ENCODE results near the gene ADAM15.

ADAM15 gene, protein sequence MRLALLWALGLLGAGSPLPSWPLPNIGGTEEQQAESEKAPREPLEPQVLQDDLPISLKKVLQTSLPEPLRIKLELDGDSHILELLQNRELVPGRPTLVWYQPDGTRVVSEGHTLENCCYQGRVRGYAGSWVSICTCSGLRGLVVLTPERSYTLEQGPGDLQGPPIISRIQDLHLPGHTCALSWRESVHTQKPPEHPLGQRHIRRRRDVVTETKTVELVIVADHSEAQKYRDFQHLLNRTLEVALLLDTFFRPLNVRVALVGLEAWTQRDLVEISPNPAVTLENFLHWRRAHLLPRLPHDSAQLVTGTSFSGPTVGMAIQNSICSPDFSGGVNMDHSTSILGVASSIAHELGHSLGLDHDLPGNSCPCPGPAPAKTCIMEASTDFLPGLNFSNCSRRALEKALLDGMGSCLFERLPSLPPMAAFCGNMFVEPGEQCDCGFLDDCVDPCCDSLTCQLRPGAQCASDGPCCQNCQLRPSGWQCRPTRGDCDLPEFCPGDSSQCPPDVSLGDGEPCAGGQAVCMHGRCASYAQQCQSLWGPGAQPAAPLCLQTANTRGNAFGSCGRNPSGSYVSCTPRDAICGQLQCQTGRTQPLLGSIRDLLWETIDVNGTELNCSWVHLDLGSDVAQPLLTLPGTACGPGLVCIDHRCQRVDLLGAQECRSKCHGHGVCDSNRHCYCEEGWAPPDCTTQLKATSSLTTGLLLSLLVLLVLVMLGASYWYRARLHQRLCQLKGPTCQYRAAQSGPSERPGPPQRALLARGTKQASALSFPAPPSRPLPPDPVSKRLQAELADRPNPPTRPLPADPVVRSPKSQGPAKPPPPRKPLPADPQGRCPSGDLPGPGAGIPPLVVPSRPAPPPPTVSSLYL

GRCh38 chr1:155050560-155051341 is at the start of gene ADAM15:
Gene ADAM15 (plus strand): TSS chr1:155051316. CDS start chr1:155051387, 71 bp downstream.
- TF ChIP-seq, protein P1, sequence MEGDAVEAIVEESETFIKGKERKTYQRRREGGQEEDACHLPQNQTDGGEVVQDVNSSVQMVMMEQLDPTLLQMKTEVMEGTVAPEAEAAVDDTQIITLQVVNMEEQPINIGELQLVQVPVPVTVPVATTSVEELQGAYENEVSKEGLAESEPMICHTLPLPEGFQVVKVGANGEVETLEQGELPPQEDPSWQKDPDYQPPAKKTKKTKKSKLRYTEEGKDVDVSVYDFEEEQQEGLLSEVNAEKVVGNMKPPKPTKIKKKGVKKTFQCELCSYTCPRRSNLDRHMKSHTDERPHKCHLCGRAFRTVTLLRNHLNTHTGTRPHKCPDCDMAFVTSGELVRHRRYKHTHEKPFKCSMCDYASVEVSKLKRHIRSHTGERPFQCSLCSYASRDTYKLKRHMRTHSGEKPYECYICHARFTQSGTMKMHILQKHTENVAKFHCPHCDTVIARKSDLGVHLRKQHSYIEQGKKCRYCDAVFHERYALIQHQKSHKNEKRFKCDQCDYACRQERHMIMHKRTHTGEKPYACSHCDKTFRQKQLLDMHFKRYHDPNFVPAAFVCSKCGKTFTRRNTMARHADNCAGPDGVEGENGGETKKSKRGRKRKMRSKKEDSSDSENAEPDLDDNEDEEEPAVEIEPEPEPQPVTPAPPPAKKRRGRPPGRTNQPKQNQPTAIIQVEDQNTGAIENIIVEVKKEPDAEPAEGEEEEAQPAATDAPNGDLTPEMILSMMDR (IDR thresholded peaks at IDR 0.05; ENCODE audit: borderline replicate concordance, insufficient read depth, low read depth, low read length) = peak; percentile 97
- H3K4me3 ChIP-seq (ENCODE audit: low read depth, low read length) = peak within 1 kb of the TSS; percentile 79

DNA sequence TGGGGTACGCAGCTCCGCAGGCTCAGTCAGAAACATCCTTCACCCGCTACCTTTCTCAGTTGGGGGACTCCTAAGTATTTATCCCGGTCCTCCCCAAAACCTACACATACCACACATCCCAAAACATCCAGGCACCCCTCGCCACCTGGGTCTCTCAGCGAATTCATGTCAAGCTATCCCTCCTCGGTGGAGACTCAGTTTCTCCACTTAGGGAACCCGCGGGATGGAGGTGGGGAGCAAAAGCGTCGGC is 49.8 kb upstream of the ADAM15 start:
- peak overlapping the region; percentile 81 for H3K4me3 ChIP-seq (ENCODE audit: low read depth, low read length)
- TF ChIP-seq, protein P1 (IDR thresholded peaks at IDR 0.05; ENCODE audit: borderline replicate concordance, insufficient read depth, low read depth, low read length) = no peak

DNA sequence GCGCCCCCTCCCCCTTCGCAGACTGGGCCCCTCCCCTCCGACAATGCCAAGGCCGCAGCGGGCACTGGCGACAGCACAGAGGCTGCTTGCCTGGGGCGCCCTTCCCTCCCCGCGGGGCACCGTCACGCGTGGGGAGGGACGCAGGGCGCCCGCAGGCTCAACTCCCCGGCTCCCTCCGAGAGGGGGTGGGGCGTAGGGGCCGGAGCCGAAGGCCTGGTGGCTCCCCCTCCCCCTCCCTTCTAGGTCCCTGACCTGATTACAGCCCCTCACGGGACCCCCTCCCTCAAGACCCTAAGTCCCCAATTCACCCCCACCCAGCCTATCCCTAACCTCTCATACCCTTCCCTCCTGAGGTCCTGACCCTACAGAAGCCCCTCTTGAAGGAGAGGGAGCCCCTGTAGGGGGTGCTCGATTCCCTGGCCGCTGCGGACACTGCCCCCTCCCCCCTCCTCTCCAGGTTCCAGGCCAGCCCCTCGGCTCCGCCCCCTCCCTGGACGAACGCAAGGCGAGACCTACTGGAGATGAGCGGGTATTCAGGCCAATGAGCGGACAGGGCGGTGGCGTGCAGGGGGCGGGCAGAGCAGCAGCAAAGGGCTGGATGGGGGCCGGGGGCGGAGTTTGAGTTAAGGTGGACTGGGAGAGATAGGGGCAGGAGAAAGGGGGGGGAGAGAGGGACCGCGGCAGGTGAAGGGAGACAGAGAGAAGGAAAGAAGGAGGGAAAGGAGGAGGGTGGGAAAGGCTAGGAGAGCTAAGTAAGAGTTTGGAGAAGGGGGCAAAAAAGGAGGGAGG is 49.2 kb upstream of the ADAM15 start:
- H3K4me3 ChIP-seq (ENCODE audit: low read depth, low read length) = peak overlapping the region; percentile 81
- TF ChIP-seq, protein P1 (IDR thresholded peaks at IDR 0.05; ENCODE audit: borderline replicate concordance, insufficient read depth, low read depth, low read length) = peak; percentile 47; the same call in 1 of the 2 replicates

DNA sequence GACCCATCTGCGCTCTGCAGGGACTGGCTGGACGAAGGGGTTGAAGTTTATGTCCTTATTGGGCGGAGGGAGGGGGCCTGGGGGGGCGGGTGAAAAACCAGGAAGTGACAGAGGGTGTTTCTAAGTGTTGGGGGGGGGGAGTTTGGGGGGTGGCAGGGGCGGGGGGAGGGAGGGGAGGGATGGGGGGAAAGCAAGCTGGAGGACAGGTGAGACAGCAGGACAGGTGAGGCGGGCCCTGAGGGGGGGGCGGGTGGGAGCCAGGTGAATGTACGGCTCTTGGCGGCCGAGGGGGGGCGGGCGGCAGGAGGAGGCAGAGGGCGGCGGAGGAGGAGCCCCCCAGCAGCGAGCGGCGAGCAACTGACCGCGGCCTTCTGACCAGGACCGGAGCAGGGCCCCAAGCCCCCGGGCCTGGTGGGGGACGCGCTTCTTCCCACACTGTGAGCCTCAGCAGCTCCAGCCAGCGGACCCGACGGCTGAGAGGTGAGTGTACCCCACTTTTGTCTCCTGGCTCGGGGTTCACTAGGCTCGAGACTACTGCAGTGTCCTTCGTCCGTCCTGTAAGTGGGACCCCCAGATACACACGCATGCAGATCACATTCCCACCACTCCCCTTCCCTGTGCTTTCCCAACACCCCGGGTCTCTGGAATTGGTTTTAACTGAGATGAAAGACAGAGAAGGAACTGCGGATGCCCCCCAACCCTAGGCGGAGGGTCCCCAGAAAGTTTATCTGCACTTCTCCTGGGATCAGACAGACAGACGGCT is 48.5 kb upstream of the ADAM15 start, which contains the start of gene ZBTB7B:
TSS of gene ZBTB7B (plus strand) at position 339 of the 763 bp plus-strand sequence. CDS start 11,859 bp downstream, outside the sequence.
- TF ChIP-seq, protein P1 (IDR thresholded peaks at IDR 0.05; ENCODE audit: borderline replicate concordance, insufficient read depth, low read depth, low read length) = no peak
- peak within 1 kb of the TSS; percentile 94 for H3K4me3 ChIP-seq (ENCODE audit: low read depth, low read length)

- peak overlapping the region; percentile 94 for H3K4me3 ChIP-seq (ENCODE audit: low read depth, low read length)
- TF ChIP-seq, protein P1 (IDR thresholded peaks at IDR 0.05; ENCODE audit: borderline replicate concordance, insufficient read depth, low read depth, low read length) = no peak
These were observed 47.8 kb upstream of the ADAM15 start for GRCh38 chr1:155003227-155003765.
